Breast epithelium (tissue), 3 donors: Measurements from ENCODE around the gene SLC28A1.

ENCODE experiments used
- CTCF ChIP-seq, 3 donors: fragments of 450-650 bp; IDR thresholded peaks; one replicate each; pipeline ENCODE4 v1.5.1; 2016 to 2017; ENCODE audit warnings: antibody characterized with exemption in 3 of 3, mild to moderate bottlenecking in 3 of 3, moderate library complexity in 3 of 3
- POLR2A ChIP-seq: fragments of 450-650 bp; IDR thresholded peaks from one replicate; pipeline ENCODE4 v1.6.1; 2016; ENCODE audit warnings: antibody characterized with exemption, mild to moderate bottlenecking, moderate library complexity
- POLR2AphosphoS5 ChIP-seq, 3 donors: sonication (generic); formaldehyde crosslinking; IDR thresholded peaks; one replicate each; pipeline ENCODE4 v1.6.1; 2017; ENCODE audit warnings: antibody characterized with exemption in 3 of 3

- TF ChIP-seq CTCF (IDR thresholded peaks at IDR 0.05) (no peak), POLR2AphosphoS5 (IDR thresholded peaks at IDR 0.05) (no peak), POLR2A (no peak)
These were observed 23.3 kb downstream of the SLC28A1 start for GRCh38 chr15:84907731-84908130.
